GM18499 (cell line): ENCODE results near the gene DNAJC2.
A peak's percentile ranks its signal among the peaks of the same experiment; 100 is the strongest.
"Not testable (repeated sequence)": the region's sequence is repeated elsewhere in the genome, so short reads cannot be mapped to it uniquely, and the experiment has no call there.

Experiments
- ATAC-seq: cut with Tn5 transposase; IDR thresholded peaks from one replicate; pipeline ENCODE4 v1.9.1; 2021; ENCODE audit warnings: moderate number of reproducible peaks; ENCODE audit not compliant: insufficient read depth, unreplicated experiment

Gene DNAJC2

GRCh38 chr7:103343332-103343731, 1.2 kb downstream of the DNAJC2 start:
- no peak for ATAC-seq

- ATAC-seq, result no peak
Measured at GRCh38 chr7:103341466-103341865, 3.1 kb downstream of the DNAJC2 start.

GRCh38 chr7:103338864-103339263, 5.7 kb downstream of the DNAJC2 start:
- ATAC-seq, result no peak

- no peak for ATAC-seq
Measured at GRCh38 chr7:103336761-103337160, 7.8 kb downstream of the DNAJC2 start.

DNA sequence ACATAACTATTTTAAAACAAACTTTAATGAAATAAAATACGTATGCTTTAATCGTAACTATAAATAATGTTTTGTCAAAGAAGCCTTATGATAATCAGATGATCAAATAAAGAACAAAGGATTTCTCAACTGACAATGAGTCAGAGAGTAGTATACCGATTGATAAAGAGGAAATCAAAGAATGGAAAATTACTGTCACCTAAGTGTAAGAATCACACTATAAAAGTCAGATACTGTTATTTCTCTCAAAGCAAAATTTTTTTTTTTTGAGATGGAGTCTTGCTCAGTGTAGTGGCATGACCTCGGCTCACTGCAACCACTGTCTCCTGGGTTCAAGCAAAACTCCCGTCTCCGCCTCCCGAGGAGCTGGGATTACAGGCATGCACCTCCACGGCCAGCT, 18.8 kb downstream of the DNAJC2 start:
- no peak for ATAC-seq

GRCh38 chr7:103317009-103317408, 27.6 kb downstream of the DNAJC2 start:
- no peak for ATAC-seq

GRCh38 chr7:103316380-103316941, 28.1 kb downstream of the DNAJC2 start:
- no peak for ATAC-seq

DNA sequence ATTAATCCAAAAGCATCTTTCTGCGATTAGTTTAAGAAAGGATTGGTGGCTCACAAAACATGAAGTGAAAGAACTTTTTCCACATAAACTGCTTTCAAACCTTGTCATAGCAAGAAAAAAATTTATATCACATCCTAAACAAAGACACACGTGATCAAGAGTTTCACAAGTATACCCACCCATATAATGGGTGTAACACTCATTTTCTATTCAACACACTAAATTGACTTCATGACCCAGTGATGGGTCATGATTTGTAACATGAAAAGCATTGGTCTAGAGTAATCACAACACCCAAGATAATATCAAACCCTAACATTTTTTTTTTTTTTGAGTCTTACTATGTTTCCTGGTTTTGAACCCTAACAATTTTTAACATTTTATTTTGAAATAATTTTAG, 29.7 kb downstream of the DNAJC2 start:
- no peak for ATAC-seq

GRCh38 chr7:103307503-103308231, 36.9 kb downstream of the DNAJC2 start:
- no peak for ATAC-seq

DNA sequence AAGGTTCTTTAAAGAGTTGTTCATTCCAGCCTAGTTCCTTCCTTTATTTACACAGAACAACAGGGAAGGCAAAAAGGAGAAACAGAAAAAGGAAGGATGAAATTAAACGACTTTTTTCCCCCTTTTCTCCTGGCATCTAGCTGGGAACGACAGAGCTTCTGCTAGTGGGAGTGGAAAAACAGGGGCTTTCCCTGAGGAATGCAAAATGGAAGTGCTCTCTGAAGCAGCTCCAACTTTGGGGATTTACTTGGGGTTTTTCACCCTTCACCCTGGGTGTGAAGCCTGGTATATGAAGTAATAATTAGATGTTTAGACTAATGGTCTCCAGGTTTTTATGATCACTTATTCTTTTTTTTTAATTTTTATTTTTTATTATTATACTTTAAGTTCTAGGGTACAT, 43.1 kb downstream of the DNAJC2 start:
- no peak for ATAC-seq

GRCh38 chr7:103299660-103300059, 44.9 kb downstream of the DNAJC2 start:
- ATAC-seq, result no peak

- no peak for ATAC-seq
Measured at GRCh38 chr7:103297837-103298179, 46.8 kb downstream of the DNAJC2 start.

- peak; percentile 80 for ATAC-seq
Measured at GRCh38 chr7:103296901-103297836, 47.4 kb downstream of the DNAJC2 start, which contains the start of gene PMPCB. TSS of gene PMPCB (plus strand) at chr7:103297435. CDS start at chr7:103297460, 25 bp downstream.

- ATAC-seq, result no peak
Measured at GRCh38 chr7:103293526-103293925, 51.0 kb downstream of the DNAJC2 start.

- ATAC-seq, result no peak
Measured at GRCh38 chr7:103292122-103292521, 52.4 kb downstream of the DNAJC2 start.

- ATAC-seq, result not testable (repeated sequence)
Measured at GRCh38 chr7:103282802-103283427, 61.7 kb downstream of the DNAJC2 start.

GRCh38 chr7:103280803-103281155, 63.8 kb downstream of the DNAJC2 start:
- not testable (repeated sequence) for ATAC-seq

DNA sequence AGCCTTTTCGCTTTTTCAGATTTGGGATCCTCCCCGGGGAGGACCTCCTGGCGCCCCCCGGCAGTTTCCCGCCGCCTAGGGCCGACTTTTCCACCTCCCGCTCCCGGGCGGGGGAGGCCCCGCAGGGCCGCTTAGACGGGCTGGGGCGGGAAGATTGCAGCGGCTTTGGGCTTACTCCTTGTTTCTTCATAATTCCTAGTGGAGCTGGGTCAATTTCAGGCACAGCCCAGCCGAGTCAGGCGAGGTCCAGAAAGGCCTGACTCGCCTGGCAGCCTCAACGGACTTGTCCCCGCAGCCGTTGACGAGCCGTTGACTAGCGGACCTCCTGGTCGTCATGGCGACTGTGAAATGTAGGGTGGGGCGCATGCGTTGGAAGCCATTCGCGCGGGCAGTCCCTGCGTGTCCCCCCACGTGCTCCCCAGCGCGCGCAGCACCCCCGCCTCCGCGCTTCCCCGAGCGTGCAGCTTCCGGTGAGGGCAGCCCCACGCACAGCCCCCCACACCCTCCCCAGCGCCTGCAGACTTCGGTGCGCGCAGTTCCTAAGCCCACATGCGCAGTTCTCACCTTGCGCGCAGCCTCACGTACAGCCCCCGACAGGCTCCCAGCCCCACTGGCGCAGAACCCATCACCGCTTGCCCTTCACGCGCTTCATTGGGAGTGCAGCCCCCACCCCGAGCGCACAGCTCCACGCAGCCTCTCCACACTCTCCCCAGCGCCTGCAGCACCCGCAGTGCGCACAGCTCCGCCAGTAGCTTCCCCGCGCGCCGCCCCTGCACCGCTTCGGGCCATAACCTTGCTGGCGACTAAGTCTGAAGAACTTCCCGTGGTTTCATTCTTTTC, 64.4 kb downstream of the DNAJC2 start:
- ATAC-seq, result peak; percentile 85

DNA sequence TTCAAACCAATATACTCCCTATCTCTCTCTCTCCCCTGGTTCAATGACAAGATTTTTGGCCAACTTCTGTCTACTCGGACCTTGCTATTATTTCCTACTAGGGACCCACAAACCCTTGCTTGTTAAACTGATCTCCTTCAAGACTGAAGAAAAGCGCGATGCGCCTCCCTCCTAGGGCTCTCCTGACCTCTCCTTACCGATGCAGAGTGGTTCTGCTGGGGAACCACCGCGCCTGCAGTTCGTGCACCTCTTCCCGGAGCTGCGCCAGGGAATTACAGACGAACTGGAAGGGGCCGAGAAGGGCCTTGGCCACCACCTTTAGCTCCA, 65.0 kb downstream of the DNAJC2 start:
- ATAC-seq, result peak; percentile 21

DNA sequence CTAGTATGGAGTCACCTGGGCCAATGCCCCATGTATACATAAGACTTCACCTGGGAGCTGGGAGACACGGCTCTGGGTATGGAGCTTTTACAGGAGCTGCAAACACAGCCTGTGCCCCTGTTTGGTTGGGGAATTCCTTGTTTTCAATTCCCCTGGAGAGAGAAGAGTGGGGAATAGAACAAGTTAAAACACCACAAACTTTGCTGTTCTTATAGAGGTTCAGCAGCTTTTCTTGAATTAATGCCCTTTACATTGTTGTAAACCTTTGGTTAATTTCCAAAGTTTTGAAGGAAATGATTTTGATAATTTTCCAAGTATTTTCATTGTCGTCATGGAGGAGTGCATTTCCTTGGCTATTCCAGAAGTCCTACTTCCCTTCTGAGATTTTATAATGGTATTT, 66.4 kb downstream of the DNAJC2 start:
- ATAC-seq, result not testable (repeated sequence)
